Hematopoietic multipotent progenitor cell treated with erythropoietin and hydrocortisone succinate and interleukin-3 and kit ligand, for 8 days (in vitro differentiated cells): Measurements from ENCODE around the gene GSTA1.
"Not testable (repeated sequence)": the region's sequence is repeated elsewhere in the genome, so short reads cannot be mapped to it uniquely, and the experiment has no call there.

ENCODE experiments used
- DNase-seq: peaks from one replicate; pipeline ENCODE4 v3.0.0-alpha.2; 2015

GSTA1 gene

GRCh38 chr6:52802806-52803205 lies 810 bp downstream of the GSTA1 start:
- no peak for DNase-seq

- DNase-seq, result no peak
Measured at GRCh38 chr6:52801188-52801841, 2.3 kb downstream of the GSTA1 start.

DNA sequence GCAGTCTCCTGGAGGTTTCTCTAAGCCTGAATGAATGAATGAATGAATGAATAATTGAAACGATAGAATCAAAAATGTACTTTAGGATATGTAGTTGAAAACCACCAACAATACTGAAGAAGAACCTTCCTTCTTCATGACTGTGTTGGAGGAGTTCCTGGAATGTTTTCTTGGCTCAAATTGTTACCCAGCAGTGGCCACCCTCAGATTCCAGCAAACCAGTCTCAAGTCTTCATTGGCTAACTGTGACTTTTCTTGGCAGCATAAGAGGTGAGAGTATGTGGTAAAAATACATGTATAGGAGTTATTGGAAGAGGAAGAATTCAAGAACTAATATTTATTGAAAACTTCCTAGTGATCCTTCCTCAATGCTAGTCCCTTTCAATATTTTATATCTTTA lies 4.3 kb downstream of the GSTA1 start:
- not testable (repeated sequence) for DNase-seq

DNA sequence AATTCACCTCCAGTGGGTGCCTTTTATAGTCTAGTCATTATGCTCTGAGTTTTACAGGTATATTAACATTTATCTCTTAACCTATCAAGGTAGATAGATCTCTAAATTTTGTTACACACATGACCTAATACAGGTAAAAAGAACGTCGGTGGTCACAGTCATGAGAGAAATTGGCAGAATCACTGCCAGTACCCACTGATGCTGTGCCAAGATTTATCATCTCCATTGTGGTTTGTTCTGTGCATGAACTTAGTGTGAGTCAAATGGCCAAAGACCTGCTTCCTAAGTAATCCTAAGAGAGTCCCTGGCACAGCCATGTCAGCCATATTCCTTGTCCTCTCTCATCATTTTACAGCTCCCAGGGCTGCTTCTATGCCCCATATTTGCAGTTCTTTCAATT lies 9.2 kb downstream of the GSTA1 start:
- not testable (repeated sequence) for DNase-seq

- DNase-seq, result no peak
Measured at GRCh38 chr6:52790861-52791260, 12.8 kb downstream of the GSTA1 start.

DNA sequence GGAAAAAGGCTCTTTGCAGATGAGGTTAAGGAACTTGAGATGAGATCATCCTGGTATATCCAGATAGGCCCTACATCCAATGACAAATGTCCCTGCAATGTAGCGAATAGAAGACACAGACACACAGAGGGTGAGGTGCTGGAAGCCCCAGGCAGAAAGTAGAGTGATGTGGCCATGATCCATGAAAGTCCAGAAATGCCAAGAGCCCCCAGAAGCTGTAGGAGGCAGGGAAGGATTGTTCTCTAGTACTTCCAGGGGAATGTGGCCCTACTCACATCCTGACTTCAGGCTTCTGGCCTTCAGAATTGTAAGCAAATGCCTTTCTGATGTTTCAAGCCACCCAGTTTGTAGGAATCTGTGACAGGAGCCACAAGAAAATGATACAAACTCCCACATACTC lies 14.0 kb downstream of the GSTA1 start:
- not testable (repeated sequence) for DNase-seq

GRCh38 chr6:52788478-52788877 lies 15.1 kb downstream of the GSTA1 start:
- DNase-seq, result peak; percentile 20

- DNase-seq, result no peak
Measured at GRCh38 chr6:52787917-52788316, 15.7 kb downstream of the GSTA1 start.

GRCh38 chr6:52786249-52786956 lies 17.2 kb downstream of the GSTA1 start:
- DNase-seq, result no peak

DNA sequence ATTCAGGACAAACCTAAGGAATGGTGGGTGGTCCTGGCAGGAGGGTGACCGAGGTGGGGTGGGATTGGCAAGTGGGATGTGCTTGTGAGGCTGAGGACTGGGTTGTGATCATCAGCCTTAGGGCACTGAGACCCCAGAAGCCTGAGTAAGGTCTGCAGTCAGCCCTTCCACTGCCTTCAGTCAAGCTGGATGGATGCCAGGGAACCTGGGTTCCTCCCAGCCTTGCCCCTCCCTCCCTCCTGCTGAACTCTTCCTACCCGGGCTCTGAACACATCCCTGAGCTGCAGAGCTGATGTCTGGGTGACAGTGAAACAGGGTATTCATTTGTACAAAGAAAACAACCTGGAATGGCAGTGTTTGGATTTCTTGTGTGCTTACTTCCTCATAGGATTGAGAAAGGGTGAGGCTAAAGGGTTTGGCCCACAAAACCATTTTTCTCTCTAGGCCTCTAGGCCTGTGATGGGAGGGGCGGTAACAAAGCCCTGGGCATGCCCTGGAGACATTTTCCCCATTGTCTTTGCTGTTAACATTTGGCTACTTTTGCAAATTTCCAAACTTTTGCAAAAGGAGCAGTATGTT lies 20.8 kb downstream of the GSTA1 start:
- not testable (repeated sequence) for DNase-seq

- not testable (repeated sequence) for DNase-seq
Measured at GRCh38 chr6:52782209-52782608, 21.4 kb downstream of the GSTA1 start.

DNA sequence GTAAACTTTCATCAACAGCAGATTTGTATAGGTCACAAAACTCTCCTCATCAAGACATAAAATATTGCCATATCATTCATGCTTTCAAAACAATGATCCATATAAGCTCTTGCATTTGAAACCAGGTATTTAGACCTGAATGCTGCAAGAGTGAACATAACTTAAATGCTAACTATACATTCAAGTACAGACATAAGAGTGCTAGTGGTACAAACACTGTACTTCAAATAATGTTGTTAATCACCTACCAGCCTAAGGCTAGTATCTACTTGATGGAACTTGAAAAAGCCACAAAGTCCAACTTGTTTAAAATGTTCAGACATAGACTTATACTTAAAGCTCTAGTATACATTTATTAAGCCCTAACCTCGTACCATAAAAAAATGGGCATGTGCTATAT lies 24.4 kb downstream of the GSTA1 start:
- no peak for DNase-seq

DNA sequence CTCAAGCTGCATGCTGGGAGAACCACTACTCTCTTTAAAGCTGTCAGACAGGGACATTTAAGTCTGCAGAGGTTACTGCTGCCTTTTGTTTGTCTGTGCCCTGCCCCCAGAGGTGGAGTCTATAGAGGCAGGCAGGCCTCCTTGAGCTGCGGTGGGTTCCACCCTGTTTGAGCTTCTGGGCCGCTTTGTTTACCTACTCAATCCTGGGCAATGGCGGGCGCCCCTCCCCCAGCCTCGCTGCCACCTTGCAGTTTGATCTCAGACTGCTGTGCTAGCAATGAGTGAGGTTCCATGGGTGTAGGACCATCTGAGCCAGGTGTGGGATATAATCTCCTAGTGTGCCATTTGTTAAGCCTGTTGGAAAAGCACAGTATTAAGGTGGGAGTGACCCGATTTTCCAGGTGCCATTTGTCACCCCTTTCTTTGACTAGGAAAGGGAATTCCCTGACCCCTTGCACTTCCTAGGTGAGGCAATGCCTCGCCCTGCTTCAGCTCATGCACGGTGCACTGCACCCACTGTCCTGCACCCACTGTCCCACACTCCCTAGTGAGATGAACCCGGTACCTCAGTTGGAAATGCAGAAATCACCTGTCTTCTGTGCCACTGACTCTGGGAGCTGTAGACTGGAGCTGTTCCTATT lies 26.8 kb downstream of the GSTA1 start:
- DNase-seq, result not testable (repeated sequence)

- not testable (repeated sequence) for DNase-seq
Measured at GRCh38 chr6:52769399-52769798, 34.2 kb downstream of the GSTA1 start.

- not testable (repeated sequence) for DNase-seq
Measured at GRCh38 chr6:52767658-52768057, 36.0 kb downstream of the GSTA1 start.

GRCh38 chr6:52763322-52763916 lies 40.2 kb downstream of the GSTA1 start, which contains the start of gene GSTA2:
Gene GSTA2, minus strand, starts transcription at chr6:52763475. Its CDS starts 5,528 bp downstream, at chr6:52757947.
- DNase-seq, result not testable (repeated sequence)

DNA sequence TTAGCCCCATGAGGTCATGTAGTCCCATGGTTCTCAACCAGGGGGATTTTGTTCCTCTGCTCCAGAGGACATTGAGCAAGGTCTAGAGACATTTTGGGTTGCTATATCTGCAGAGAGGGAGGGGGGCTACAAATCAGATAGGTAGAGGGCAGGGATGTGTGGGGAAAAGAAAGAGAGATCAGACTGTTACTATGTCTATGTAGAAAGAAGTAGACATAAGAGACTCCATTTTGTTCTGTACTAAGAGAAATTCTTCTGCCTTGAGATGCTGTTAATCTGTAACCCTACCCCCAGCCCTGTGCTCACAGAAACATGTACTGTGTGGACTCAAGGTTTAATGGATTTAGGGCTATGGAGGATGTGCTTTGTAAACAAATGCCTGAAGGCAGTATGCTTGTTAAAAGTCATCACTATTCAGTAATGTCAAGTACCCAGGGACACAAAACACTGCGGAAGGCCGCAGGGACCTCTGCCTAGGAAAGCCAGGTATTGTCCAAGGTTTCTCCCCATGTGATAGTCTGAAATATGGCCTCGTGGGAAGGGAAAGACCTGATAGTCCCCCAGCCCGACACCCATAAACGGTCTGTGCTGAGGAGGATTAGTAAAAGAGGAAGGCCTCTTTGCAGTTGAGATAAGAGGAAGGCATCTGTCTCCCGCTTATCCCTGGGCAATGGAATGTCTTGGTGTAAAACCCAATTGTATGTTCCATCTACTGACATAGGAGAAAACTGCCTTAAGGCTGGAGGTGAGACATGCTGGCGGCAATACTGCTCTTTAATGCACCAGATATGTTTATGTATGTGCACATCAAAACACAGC lies 41.7 kb downstream of the GSTA1 start:
- DNase-seq, result not testable (repeated sequence)

GRCh38 chr6:52760105-52760765 lies 43.4 kb downstream of the GSTA1 start:
- DNase-seq, result no peak

DNA sequence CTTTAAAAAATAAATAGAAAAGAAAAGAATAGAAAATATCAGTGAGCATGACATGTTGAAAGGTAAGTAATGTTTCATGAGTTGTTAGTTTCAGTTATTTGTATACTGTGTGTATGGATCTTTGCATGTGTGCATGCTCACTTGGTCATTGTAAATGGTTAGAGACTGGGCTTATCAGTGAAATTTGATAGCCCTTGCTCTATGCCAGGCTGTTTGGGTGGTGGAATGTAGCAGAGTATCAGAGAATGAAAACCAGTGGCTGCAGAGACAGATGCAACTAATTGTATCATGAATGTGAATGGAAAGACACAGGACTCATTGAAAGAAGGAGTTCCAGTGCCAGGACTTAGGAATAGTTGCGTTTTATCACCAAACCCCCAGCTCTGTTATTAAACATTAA lies 44.5 kb downstream of the GSTA1 start:
- no peak for DNase-seq

DNA sequence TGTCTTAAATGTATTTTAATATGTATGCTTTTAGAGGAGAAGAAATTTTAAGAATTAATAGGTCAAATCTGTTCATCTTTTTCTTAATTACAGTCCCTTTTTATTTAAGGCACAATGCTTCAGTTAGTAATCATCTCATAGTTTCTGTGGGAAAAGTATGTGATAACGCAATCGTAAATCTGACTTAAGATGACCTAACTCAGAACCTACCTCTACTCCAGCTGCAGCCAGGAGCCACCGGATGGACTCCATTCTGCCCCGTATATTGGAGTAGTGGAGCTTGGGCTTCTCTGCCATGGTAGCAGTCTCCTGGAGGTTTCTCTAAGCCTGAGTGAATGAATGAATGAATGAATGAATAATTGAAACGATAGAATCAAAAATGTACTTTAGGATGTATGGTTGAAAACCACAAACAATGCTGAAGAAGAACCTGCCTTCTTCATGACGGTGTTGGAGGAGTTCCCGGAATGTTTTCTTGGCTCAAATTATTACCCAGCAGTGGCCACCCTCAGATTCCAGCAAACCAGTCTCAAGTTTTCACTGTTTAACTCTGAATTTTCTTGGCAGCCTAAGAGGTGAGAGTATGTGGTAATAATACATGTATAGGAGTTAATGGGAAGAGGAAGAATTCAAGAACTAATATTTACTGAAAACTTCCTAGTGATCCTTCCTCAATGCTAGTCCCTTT lies 45.8 kb downstream of the GSTA1 start:
- DNase-seq, result not testable (repeated sequence)

- DNase-seq, result no peak
Measured at GRCh38 chr6:52754443-52754842, 49.2 kb downstream of the GSTA1 start.
